Common myeloid progenitor, CD34-positive (primary cell): ENCODE data around the gene CUEDC1.

Experiments used
- CTCF ChIA-PET: fragments of 350-600 bp; sonication (Branson Sonifier 250); formaldehyde crosslinking; loops from one replicate; lab custom pipeline; 2021; ENCODE audit warnings: antibody characterized with exemption; lab: Charles Lee
- POLR2A ChIA-PET: fragments of 350-600 bp; sonication (Branson Sonifier 250); formaldehyde crosslinking; loops from one replicate; lab custom pipeline; 2021; ENCODE audit warnings: antibody characterized with exemption; lab: Charles Lee
- DNase-seq, 3 donors: peaks; one replicate each; pipeline versions ENCODE4 v3.0.0 to v3.0.0-alpha.2; 2013
- H3K27ac ChIP-seq, 2 experiments: 1 replicate in 1 of 2; 2 replicates in 1 of 2; pipeline ENCODE4 v1.7.0; 2013; ENCODE audit warnings: inconsistent platforms in 2 of 2, low read length in 2 of 2, mild to moderate bottlenecking in 2 of 2, low read depth in 1 of 2, moderate library complexity in 1 of 2; ENCODE audit not compliant: severe bottlenecking in 2 of 2, insufficient read depth in 1 of 2, poor library complexity in 1 of 2
- H3K27me3 ChIP-seq, 5 experiments: replicated peaks in 2 of 5; 1 replicate in 3 of 5; 2 replicates in 2 of 5; pipeline versions ENCODE4 v1.6.1 to v1.7.0; 2013; ENCODE audit warnings: low read length in 4 of 5, mild to moderate bottlenecking in 2 of 5, moderate library complexity in 2 of 5, inconsistent platforms in 1 of 5; ENCODE audit not compliant: insufficient read depth in 5 of 5, control insufficient read depth in 4 of 5
- H3K36me3 ChIP-seq, 4 experiments: 1 replicate in 2 of 4; 2 replicates in 2 of 4; pipeline versions ENCODE4 v1.6.1 to v1.7.0; 2013; ENCODE audit warnings: low read length in 3 of 4, control low read depth in 1 of 4, mild to moderate bottlenecking in 1 of 4; ENCODE audit not compliant: control insufficient read depth in 4 of 4, insufficient read depth in 4 of 4
- H3K4me1 ChIP-seq, 4 experiments: 1 replicate in 3 of 4; 2 replicates in 1 of 4; pipeline versions ENCODE4 v1.6.1 to v1.7.1; 2013; ENCODE audit warnings: low read length in 3 of 4, mild to moderate bottlenecking in 3 of 4, control low read depth in 1 of 4, inconsistent platforms in 1 of 4, moderate library complexity in 1 of 4; ENCODE audit not compliant: control insufficient read depth in 4 of 4, insufficient read depth in 4 of 4; ENCODE audit errors: control extremely low read depth in 1 of 4
- H3K4me3 ChIP-seq, 7 experiments: 1 replicate in 4 of 7; 2 replicates in 3 of 7; pipeline versions ENCODE4 v1.5.1 to v1.7.0; 2013; ENCODE audit warnings: mild to moderate bottlenecking in 7 of 7, low read length in 6 of 7, moderate library complexity in 6 of 7, inconsistent platforms in 2 of 7, low read depth in 2 of 7, control low read depth in 1 of 7; ENCODE audit not compliant: insufficient read depth in 4 of 7, control insufficient read depth in 1 of 7; ENCODE audit errors: extremely low read depth in 1 of 7
- H3K9me3 ChIP-seq, 5 experiments: 1 replicate in 4 of 5; 2 replicates in 1 of 5; pipeline versions ENCODE4 v1.6.1 to v1.7.1; 2013; ENCODE audit warnings: low read length in 4 of 5, mild to moderate bottlenecking in 2 of 5, inconsistent platforms in 1 of 5, low read depth in 1 of 5, moderate library complexity in 1 of 5; ENCODE audit not compliant: control insufficient read depth in 4 of 5, insufficient read depth in 2 of 5; ENCODE audit errors: control extremely low read depth in 1 of 5
- WGBS: methylation state at CpG from one replicate; pipeline ENCODE4 v1.1.5; 2013; ENCODE audit not compliant: insufficient coverage; 5-methylcytosine and 5-hydroxymethylcytosine counted together

CUEDC1 gene

DNA sequence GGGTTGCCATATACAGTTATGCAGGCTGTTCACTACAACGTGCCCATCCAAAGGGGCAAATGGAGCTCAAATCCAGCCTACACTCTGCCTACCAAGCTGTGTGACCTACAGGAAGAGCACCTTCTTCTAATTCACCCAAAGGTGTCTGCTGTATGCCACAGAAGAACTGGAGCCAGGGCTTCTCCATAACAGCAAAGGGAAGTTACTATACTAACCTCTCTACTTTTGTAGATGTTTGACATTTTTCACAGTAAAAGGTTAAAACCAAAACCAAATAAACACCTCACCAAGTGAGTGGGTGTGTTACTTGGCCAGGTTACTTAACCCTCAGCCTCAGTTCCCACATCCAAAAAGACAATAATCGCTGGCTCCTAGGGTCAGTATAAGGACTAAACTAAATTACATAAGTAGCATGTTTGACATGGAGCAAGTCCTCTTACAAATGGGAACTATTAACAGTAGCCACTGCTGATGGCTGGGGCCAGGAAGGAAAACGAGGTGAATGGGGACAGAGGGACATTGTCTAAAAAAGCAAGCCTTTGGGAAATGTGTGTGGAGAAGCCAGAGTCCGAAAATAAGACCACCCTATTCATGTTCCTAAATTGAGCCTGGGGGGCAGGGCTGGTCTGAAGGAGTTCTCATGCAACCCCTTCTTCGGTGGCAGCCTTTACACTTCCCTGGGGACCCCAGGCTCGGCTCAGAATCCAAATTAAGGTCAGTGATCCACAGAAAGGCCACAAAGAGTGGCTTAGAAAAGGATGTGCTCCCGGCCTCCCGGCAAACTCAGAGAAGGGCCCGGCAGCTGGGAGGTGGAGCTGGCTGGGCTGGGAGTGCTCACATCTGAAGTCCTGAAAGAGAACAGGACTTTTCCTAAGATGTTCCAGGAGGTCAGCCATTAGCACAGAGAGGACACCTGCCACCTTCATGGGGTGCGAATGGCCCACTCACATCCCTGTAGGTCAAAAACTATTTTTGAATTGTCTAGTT is 13.5 kb downstream of the CUEDC1 start:
- Histone ChIP-seq H3K4me3 (no peak overlapping the region), H3K9me3 (no peaks in the 10 kb centered on the region), H3K27me3 (peaks cover 0 to 2% (median 0%) of the 10 kb centered on the region in 5 experiments), H3K27ac (no peak overlapping the region), H3K36me3 (no peaks in the 10 kb centered on the region), H3K4me1 (peaks cover 11 to 39% (median 29%) of the 10 kb centered on the region in 4 experiments)
- CTCF ChIA-PET: interaction anchor here (1.2 to 1.5 kb wide), 2 partner anchors 13 to 84 kb away, joined by 3 read pairs; partner anchors contain the start of gene CUEDC1
- POLR2A ChIA-PET: no interaction called here
- DNase-seq: no peak
- WGBS: 98% methylated on average over 8 of the region's 10 CpGs

DNA sequence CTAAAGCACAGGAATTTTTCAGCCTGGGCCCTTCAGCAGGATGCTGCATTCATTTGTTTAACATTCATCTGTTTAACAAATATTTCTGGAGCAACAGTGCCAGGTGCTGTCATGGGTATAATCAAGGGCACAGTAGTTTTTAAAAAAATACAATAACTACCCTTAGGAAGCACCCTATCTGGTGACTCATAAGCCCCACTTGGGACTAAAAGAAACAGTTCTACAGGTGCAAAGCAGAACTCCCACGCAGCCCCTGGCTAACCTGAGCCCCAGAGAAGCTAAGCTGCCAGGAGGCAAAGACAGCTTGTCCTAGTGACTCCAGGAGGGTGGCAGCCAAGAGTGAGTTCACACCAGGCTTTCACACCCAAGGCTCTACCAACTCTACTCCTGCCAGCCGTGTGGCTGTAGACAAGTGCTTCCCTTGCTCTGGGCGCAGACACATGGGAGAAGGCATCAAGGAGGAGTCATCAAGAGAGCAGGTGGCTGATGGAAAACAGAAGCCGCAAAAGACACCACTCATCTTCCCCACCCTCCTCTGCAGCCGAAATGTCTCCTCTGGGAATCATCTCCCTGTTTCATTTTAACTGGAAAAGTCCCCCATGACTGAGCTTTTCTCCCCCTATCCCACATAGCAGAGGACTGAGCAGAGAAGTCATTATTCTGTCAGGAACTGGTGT is 14.4 kb downstream of the CUEDC1 start:
- peaks cover 5 to 40% (median 29%) of the 10 kb centered on the region in 4 experiments for H3K4me1 ChIP-seq
- H3K27ac ChIP-seq: no peak overlapping the region
- CTCF ChIA-PET: interaction anchor here (0.6 to 3.0 kb wide), 5 partner anchors 14 to 1027 kb away, joined by 3 to 8 read pairs (median 3); partner anchors contain the start of genes CUEDC1 and TRIM25
- DNase-seq: peak in 1 of 3 donors; percentile 45
- peaks cover 0 to 2% (median 0%) of the 10 kb centered on the region in 5 experiments for H3K27me3 ChIP-seq
- no peak overlapping the region for H3K4me3 ChIP-seq
- 100% methylated on average over 5 of the region's 5 CpGs for WGBS
- no peaks in the 10 kb centered on the region for H3K36me3 ChIP-seq
- POLR2A ChIA-PET: interaction anchor here (1.6 kb wide), 1 partner anchor 15 kb away, joined by 5 read pairs; the partner anchor contains the start of gene CUEDC1
- H3K9me3 ChIP-seq: no peaks in the 10 kb centered on the region

DNA sequence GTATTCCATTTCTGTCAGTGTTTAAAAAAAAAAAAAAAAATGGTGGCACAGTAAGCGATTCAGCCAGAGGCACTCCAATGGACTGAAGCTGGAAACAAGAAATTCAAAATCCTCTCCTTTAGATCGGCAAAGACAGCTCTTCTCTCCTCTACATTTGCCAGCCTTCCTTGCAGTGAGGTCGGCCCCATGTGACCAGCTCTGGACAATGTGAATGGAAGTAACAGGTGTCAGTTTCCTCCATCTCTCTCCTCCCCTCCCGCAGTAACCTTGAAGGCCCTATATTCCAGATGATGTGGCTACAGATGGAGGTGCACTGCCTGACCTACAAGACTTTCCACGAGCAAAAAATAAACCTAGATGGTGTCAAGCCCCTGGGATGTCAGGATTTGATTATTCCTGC is 15.0 kb downstream of the CUEDC1 start:
- 98% methylated on average over 4 of the region's 5 CpGs for WGBS
- POLR2A ChIA-PET: interaction anchor here (0.6 to 1.6 kb wide), 4 partner anchors 8 to 32 kb away, joined by 3 to 5 read pairs (median 4); partner anchors contain the start of gene CUEDC1
- no peak for DNase-seq
- peak overlapping the region in 1 of 7 experiments; percentile 23 for H3K4me3 ChIP-seq
- H3K9me3 ChIP-seq: no peaks in the 10 kb centered on the region
- peaks cover 0 to 2% (median 0%) of the 10 kb centered on the region in 5 experiments for H3K27me3 ChIP-seq
- H3K27ac ChIP-seq: no peak overlapping the region
- CTCF ChIA-PET: interaction anchor here (0.6 to 3.0 kb wide), 10 partner anchors 8 to 1026 kb away, joined by 3 to 10 read pairs (median 5); partner anchors contain the start of gene TRIM25
- peaks cover 5 to 46% (median 34%) of the 10 kb centered on the region in 4 experiments for H3K4me1 ChIP-seq
- no peaks in the 10 kb centered on the region for H3K36me3 ChIP-seq

DNA sequence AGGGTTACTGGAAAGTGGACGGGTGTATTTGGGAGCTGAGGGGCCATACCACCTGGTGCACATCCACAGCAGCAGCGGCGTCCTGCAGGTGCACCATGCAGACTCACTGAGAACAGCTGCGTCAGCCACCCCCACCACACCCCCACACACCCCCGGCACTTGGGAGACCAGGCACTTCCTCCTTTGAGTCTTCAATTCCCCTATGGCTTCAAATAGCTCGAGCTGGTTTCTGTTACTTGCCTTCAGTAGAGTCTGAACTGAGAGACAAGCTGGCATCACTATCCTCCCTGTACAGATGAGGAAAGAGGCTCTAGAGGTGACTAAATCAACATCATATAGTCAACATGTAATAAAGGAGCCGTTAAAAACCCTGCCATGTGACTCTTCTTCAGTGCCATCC is 15.4 kb downstream of the CUEDC1 start:
- no peaks in the 10 kb centered on the region for H3K36me3 ChIP-seq
- DNase-seq: peak; percentile 82 to 96 (median 96)
- ChIA-PET CTCF (interaction anchor here (0.6 to 3.0 kb wide), 11 partner anchors 8 to 1026 kb away, joined by 3 to 10 read pairs (median 5); partner anchors contain the start of genes CUEDC1 and TRIM25), POLR2A (interaction anchor here (0.6 to 1.6 kb wide), 5 partner anchors 9 to 32 kb away, joined by 3 to 5 read pairs (median 4); partner anchors contain the start of gene CUEDC1)
- H3K4me3 ChIP-seq: peak overlapping the region in 2 of 7 experiments; percentile 14 to 42
- WGBS: 0% methylated on average over 2 of the region's 7 CpGs
- peaks cover 0 to 2% (median 0%) of the 10 kb centered on the region in 5 experiments for H3K27me3 ChIP-seq
- H3K27ac ChIP-seq: no peak overlapping the region
- peaks cover 5 to 49% (median 39%) of the 10 kb centered on the region in 4 experiments for H3K4me1 ChIP-seq
- H3K9me3 ChIP-seq: no peaks in the 10 kb centered on the region

DNA sequence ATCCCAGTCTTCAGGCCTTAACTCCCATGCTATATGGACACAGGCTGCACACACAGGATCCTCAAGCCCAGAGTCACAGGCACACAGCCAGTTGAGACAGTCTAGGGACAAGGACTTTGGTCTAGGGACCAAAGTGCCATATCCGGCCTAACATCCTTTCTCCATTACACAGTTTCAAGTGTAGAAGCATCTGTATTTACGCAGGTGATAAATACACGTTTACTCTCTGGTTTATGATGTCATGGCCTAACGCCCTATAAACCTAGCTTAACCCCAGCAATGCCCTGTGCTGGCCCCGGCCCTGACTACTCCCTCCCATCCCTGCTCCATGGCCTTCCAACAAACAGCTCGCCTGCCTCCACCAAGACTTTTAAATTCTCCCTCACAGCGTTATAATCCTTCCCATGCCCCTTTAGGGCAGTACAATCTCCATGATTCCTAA is 17.1 kb downstream of the CUEDC1 start:
- no peak overlapping the region for H3K27ac ChIP-seq
- DNase-seq: no peak
- peaks cover 0 to 2% (median 0%) of the 10 kb centered on the region in 5 experiments for H3K27me3 ChIP-seq
- ChIA-PET CTCF (interaction anchor here (0.8 to 3.0 kb wide), 5 partner anchors 9 to 29 kb away, joined by 3 to 8 read pairs (median 6); no protein-coding TSS in a partner anchor), POLR2A (interaction anchor here (1.0 kb wide), 1 partner anchor 10 kb away, joined by 3 read pairs; no protein-coding TSS in a partner anchor)
- 86% methylated on average over 7 of the region's 7 CpGs for WGBS
- H3K36me3 ChIP-seq: no peaks in the 10 kb centered on the region
- no peak overlapping the region for H3K4me3 ChIP-seq
- peaks cover 5 to 45% (median 35%) of the 10 kb centered on the region in 4 experiments for H3K4me1 ChIP-seq
- H3K9me3 ChIP-seq: no peaks in the 10 kb centered on the region

DNA sequence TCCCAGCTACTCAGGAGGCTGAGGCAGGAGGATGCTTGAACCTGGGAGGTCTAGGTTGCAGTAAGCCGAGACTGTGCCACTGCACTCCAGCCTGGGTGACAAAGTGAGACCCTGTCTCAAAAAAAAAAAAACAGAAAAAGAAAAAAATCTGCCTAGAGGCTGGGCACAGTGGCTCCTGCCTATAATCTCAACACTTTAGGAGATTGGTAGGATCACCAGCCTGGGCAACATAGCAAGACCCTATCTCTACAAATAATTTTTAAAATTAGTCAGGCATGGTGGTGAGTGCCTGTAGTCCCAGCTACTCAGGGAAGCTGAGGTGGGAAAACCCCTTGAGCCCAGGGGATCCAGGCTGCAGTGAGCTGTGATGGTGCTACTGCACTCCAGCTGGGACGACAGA is 17.7 kb downstream of the CUEDC1 start:
- H3K27ac ChIP-seq: no peak overlapping the region
- no peaks in the 10 kb centered on the region for H3K9me3 ChIP-seq
- peaks cover 5 to 43% (median 32%) of the 10 kb centered on the region in 4 experiments for H3K4me1 ChIP-seq
- no CpG with 5 or more reads among the region's 2 CpGs for WGBS
- H3K36me3 ChIP-seq: no peaks in the 10 kb centered on the region
- H3K4me3 ChIP-seq: no peak overlapping the region
- ChIA-PET CTCF (interaction anchor here (1.6 to 1.7 kb wide), 3 partner anchors 10 to 19 kb away, joined by 3 to 6 read pairs (median 6); no protein-coding TSS in a partner anchor), POLR2A (no interaction called here)
- DNase-seq: no peak
- H3K27me3 ChIP-seq: peaks cover 0 to 2% (median 0%) of the 10 kb centered on the region in 5 experiments
